SU-DHL-6 (cell line): Measurements from ENCODE around the gene ARNT2.

Experiments
- H2AFZ ChIP-seq: fragments of 200-600 bp; sonication (generic); 2 replicates; pipeline ENCODE4 v1.6.1; 2014; ENCODE audit warnings: low read depth, mild to moderate bottlenecking, moderate library complexity, mixed read lengths, antibody characterized with exemption, low read length; ENCODE audit not compliant: severe bottlenecking
- H3F3A ChIP-seq: fragments of 200-600 bp; shearing (Covaris generic); 2 replicates; pipeline ENCODE4 v1.6.0; 2016; ENCODE audit warnings: antibody characterized with exemption, mild to moderate bottlenecking; ENCODE audit not compliant: insufficient read depth
- H3K27ac ChIP-seq: fragments of 200-600 bp; sonication (generic); 2 replicates; pipeline ENCODE4 v1.5.1; 2016; ENCODE audit warnings: low read depth, mild to moderate bottlenecking, low read length, moderate library complexity, mixed read lengths
- H3K27me3 ChIP-seq: fragments of 200-600 bp; sonication (generic), shearing (Covaris generic); 2 replicates; pipeline ENCODE4 v1.6.0; 2014; ENCODE audit warnings: mild to moderate bottlenecking, low read length
- H3K36me3 ChIP-seq: fragments of 200-600 bp; sonication (generic); 2 replicates; pipeline ENCODE4 v1.6.1; 2014; ENCODE audit warnings: mild to moderate bottlenecking, low read length, mixed read lengths
- H3K4me2 ChIP-seq: fragments of 300-600, 200-600 bp; shearing (Covaris generic), sonication (generic); 2 replicates; pipeline ENCODE4 v1.6.0; 2014; ENCODE audit warnings: low read length, low read depth, mild to moderate bottlenecking; ENCODE audit not compliant: poor library complexity, severe bottlenecking
- H3K4me3 ChIP-seq: fragments of 200-600 bp; sonication (generic); 2 replicates; pipeline ENCODE4 v1.5.1; 2014; ENCODE audit warnings: antibody characterized with exemption, low read length, mild to moderate bottlenecking, mixed read lengths; ENCODE audit not compliant: insufficient read depth, poor library complexity, severe bottlenecking
- H3K79me2 ChIP-seq: fragments of 200-600 bp; sonication (generic); 2 replicates; pipeline ENCODE4 v1.6.1; 2014; ENCODE audit warnings: mild to moderate bottlenecking, low read length, moderate library complexity; ENCODE audit not compliant: insufficient read depth
- H3K9ac ChIP-seq: fragments of 200-600 bp; sonication (generic); 2 replicates; pipeline ENCODE4 v1.7.0; 2014; ENCODE audit warnings: mild to moderate bottlenecking, low read length
- H3K9me2 ChIP-seq: fragments of 200-600 bp; sonication (generic); replicated peaks from 2 replicates; pipeline ENCODE4 v1.6.1; 2014; ENCODE audit warnings: low read length; ENCODE audit not compliant: insufficient read depth
- H3K9me3 ChIP-seq: fragments of 200-600 bp; sonication (generic); 2 replicates; pipeline ENCODE4 v1.6.1; 2014; ENCODE audit warnings: low read length, mixed read lengths; ENCODE audit not compliant: insufficient read depth
- H4K20me1 ChIP-seq: fragments of 200-600 bp; sonication (generic); 2 replicates; pipeline ENCODE4 v1.6.1; 2014; ENCODE audit warnings: low read depth, mild to moderate bottlenecking, antibody characterized with exemption, low read length, moderate library complexity, mixed read lengths
- EZH2phosphoT487 ChIP-seq: fragments of 200-600 bp; sonication (generic), shearing (Covaris generic); conservative IDR thresholded peaks from 2 replicates; pipeline ENCODE4 v1.6.1; 2018; ENCODE audit warnings: mild to moderate bottlenecking, antibody characterized with exemption, low read length, moderate library complexity, mixed read lengths
- TF ChIP-seq, protein P1 (sequence below): fragments of 200-600 bp; sonication (generic); IDR thresholded peaks from one replicate; pipeline ENCODE4 v1.5.1; 2017; ENCODE audit warnings: antibody characterized with exemption, mild to moderate bottlenecking, low read length, moderate library complexity; ENCODE audit not compliant: insufficient read depth, poor library complexity, severe bottlenecking

ARNT2 gene

DNA sequence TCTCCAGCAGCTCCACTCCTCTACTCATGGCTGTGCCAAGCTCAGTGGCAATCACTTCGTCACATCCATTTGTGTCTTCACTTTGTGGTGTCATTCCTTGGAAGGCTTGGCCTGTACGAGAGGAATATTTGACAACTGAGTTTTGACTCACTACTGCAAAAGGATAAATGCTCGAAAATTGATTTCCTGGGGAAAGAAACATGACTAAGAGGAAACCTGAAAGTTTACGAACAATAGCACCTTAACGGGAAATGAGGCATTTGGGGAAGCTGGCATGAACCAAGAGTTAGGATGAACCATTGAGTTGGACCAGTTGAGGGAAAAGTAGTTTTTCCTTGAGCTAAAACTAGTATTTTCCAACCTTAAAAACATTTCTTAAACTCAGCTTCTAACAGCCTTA is 216.7 kb downstream of the ARNT2 start:
- Histone ChIP-seq H3K4me3 (no peak overlapping the region), H3K9me3 (no peaks in the 10 kb centered on the region), H3K4me2 (no peak overlapping the region), H3K27me3 (no peaks in the 10 kb centered on the region), H3K79me2 (no peaks in the 10 kb centered on the region), H3K9ac (no peak overlapping the region), H3K27ac (no peak overlapping the region), H3F3A (no peaks in the 10 kb centered on the region), H3K9me2 (no peaks in the 10 kb centered on the region), H4K20me1 (no peaks in the 10 kb centered on the region), H2AFZ (no peak overlapping the region), H3K36me3 (no peaks in the 10 kb centered on the region)
- no peak for TF ChIP-seq EZH2phosphoT487
- TF ChIP-seq, protein P1, sequence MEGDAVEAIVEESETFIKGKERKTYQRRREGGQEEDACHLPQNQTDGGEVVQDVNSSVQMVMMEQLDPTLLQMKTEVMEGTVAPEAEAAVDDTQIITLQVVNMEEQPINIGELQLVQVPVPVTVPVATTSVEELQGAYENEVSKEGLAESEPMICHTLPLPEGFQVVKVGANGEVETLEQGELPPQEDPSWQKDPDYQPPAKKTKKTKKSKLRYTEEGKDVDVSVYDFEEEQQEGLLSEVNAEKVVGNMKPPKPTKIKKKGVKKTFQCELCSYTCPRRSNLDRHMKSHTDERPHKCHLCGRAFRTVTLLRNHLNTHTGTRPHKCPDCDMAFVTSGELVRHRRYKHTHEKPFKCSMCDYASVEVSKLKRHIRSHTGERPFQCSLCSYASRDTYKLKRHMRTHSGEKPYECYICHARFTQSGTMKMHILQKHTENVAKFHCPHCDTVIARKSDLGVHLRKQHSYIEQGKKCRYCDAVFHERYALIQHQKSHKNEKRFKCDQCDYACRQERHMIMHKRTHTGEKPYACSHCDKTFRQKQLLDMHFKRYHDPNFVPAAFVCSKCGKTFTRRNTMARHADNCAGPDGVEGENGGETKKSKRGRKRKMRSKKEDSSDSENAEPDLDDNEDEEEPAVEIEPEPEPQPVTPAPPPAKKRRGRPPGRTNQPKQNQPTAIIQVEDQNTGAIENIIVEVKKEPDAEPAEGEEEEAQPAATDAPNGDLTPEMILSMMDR = no peak

DNA sequence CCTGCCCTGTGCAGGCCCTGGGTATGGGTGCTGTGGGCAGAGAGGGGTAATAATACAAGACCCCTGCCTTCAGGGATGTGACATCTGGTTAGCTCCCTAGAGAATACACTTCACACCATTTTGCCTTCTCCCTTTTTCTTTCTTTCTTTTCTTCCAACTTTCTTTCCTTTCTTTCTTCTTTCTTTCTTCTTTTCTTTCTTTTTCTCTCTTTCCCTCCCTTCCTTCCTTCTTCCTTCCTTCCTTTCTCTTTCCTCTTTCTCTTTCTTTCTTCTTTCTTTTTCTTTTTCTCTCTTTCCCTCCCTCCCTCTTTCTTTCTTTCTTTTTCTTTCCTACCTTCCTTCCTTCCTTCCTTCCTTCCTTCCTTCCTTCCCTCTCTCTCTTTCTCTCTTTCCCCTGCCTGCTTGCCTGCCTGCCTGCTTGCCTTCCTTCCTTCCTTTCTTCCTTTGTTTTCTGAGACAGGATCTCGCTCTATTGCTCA is 222.5 kb downstream of the ARNT2 start:
- H3K79me2 ChIP-seq = no peaks in the 10 kb centered on the region

DNA sequence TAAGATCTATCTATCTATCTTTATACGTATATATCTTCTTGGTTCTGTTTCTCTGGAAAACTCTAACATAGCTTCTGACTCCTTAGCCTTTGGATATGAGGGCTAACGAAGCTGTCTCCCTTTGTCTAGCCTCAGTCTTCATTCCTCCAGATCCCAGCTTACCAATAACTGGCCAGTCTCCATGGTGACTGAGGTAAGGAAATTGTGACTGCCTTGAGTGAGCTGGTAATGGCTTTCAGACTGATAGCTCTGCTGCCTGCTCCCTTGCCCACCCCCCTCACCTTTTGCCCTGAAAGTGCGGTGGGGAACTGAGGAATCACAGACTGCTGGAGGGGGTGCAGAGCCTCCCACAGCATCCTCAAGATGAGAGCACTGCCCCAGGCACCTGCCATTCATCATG is 225.2 kb downstream of the ARNT2 start:
- TF ChIP-seq EZH2phosphoT487 = no peak
- TF ChIP-seq, protein P1 = no peak
- Histone ChIP-seq H3K9me3 (no peaks in the 10 kb centered on the region), H3K9ac (no peak overlapping the region), H3K36me3 (no peaks in the 10 kb centered on the region), H2AFZ (no peak overlapping the region), H3K4me3 (no peak overlapping the region), H4K20me1 (no peaks in the 10 kb centered on the region), H3K27me3 (no peaks in the 10 kb centered on the region), H3K4me2 (no peak overlapping the region), H3K79me2 (no peaks in the 10 kb centered on the region), H3K27ac (no peak overlapping the region), H3F3A (no peaks in the 10 kb centered on the region), H3K9me2 (no peaks in the 10 kb centered on the region)

More for the DNA sequence above, 222.5 kb downstream of the ARNT2 start:
- Histone ChIP-seq H4K20me1 (no peaks in the 10 kb centered on the region), H3K36me3 (no peaks in the 10 kb centered on the region), H3K27ac (no peak overlapping the region), H3K4me3 (no peak overlapping the region), H3K9me2 (no peaks in the 10 kb centered on the region), H3K27me3 (no peaks in the 10 kb centered on the region), H3K9ac (no peak overlapping the region), H3K4me2 (no peak overlapping the region), H3F3A (no peaks in the 10 kb centered on the region), H3K9me3 (no peaks in the 10 kb centered on the region), H2AFZ (no peak overlapping the region)
- TF ChIP-seq, protein P1 = no peak
- no peak for TF ChIP-seq EZH2phosphoT487

DNA sequence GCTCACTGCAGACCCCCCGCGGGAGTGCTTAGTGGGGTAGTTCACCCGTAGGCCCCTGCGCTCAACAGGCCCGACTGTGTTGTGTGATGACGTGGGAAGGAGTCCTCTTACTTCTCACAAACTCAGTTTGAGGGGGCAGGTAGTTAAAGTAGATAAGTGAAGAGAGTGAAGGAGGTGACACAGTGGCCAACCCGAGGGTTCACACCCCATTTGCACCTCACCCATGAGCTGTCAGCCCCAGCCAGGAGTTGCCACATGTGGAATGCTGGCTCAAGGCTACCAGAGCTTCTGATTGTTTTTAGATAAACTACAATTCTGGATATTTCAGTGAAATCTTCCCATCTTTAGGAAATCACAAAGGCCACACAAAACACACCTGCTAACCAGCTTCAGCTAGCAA is 226.8 kb downstream of the ARNT2 start:
- no peak for TF ChIP-seq EZH2phosphoT487
- TF ChIP-seq, protein P1 = no peak
- no peaks in the 10 kb centered on the region for H3K9me3 ChIP-seq
- no peak overlapping the region for H3K4me2 ChIP-seq
- H3K9ac ChIP-seq = no peak overlapping the region
- H2AFZ ChIP-seq = no peak overlapping the region
- no peaks in the 10 kb centered on the region for H3K9me2 ChIP-seq
- no peaks in the 10 kb centered on the region for H3K27me3 ChIP-seq
- H3F3A ChIP-seq = no peaks in the 10 kb centered on the region
- H3K79me2 ChIP-seq = no peaks in the 10 kb centered on the region
- H3K27ac ChIP-seq = no peak overlapping the region
- no peaks in the 10 kb centered on the region for H4K20me1 ChIP-seq
- H3K4me3 ChIP-seq = no peak overlapping the region
- H3K36me3 ChIP-seq = no peaks in the 10 kb centered on the region
